HEK293 (cell line): ENCODE data around the gene TSPAN17.

ENCODE experiments used
- CTCF ChIA-PET: fragments of 350-600 bp; formaldehyde crosslinking; extraction: SDS; loops from one replicate; lab custom pipeline; 2021; ENCODE audit warnings: antibody characterized with exemption; lab: Yijun Ruan, JAX
- POLR2A ChIA-PET: fragments of 300-600 bp; formaldehyde crosslinking; extraction: SDS; loops from one replicate; lab custom pipeline; 2020; ENCODE audit warnings: antibody characterized with exemption, inconsistent platforms; lab: Yijun Ruan, JAX
- H3K27ac ChIP-seq: fragments of 200-500 bp; sonication (Bioruptor generic); 2 replicates; pipeline ENCODE4 v1.5.1; 2014; ENCODE audit warnings: low read depth, low read length, control low read depth, inconsistent platforms; ENCODE audit errors: extremely low read depth
- H3K36me3 ChIP-seq, 2 experiments: fragments of 200-500 bp in 1 of 2; sonication (Bioruptor generic) in 1 of 2; 1 replicate in 1 of 2; 2 replicates in 1 of 2; pipeline ENCODE4 v1.5.1; 2014 to 2017; ENCODE audit warnings: inconsistent platforms in 2 of 2, low read length in 2 of 2; ENCODE audit not compliant: control insufficient read depth in 2 of 2, insufficient read depth in 1 of 2
- H3K4me1 ChIP-seq: fragments of 200-500 bp; sonication (Bioruptor generic); 2 replicates; pipeline ENCODE4 v1.5.1; 2014; ENCODE audit warnings: mild to moderate bottlenecking, low read length, inconsistent platforms; ENCODE audit not compliant: control insufficient read depth, insufficient read depth
- H3K4me3 ChIP-seq: 2 replicates; pipeline ENCODE4 v1.5.1; 2011; ENCODE audit warnings: low read depth, mild to moderate bottlenecking, control low read depth, low read length, moderate library complexity
- H3K9me3 ChIP-seq: fragments of 200-500 bp; sonication (Bioruptor generic); 2 replicates; pipeline ENCODE4 v1.5.1; 2014; ENCODE audit warnings: low read depth, low read length, inconsistent platforms; ENCODE audit not compliant: control insufficient read depth, insufficient read depth
- BCL11A ChIP-seq: fragments of 450-650 bp; formaldehyde crosslinking; IDR thresholded peaks from 2 replicates; pipeline ENCODE4 v1.5.1; 2016; ENCODE audit warnings: low read depth, missing biosample characterization, missing genetic modification characterization
- GLIS1 ChIP-seq: fragments of 450-650 bp; formaldehyde crosslinking; IDR thresholded peaks from 2 replicates; pipeline ENCODE4 v1.5.1; 2016; ENCODE audit warnings: missing biosample characterization, missing genetic modification characterization
- GLIS2 ChIP-seq: fragments of 450-650 bp; formaldehyde crosslinking; IDR thresholded peaks from 2 replicates; pipeline ENCODE4 v1.5.1; 2016; ENCODE audit warnings: missing biosample characterization, missing genetic modification characterization
- KLF8 ChIP-seq: fragments of 450-650 bp; formaldehyde crosslinking; IDR thresholded peaks from 2 replicates; pipeline ENCODE4 v1.5.1; 2016; ENCODE audit warnings: missing biosample characterization, missing genetic modification characterization
- SETDB1 ChIP-seq: IDR thresholded peaks from one replicate; pipeline ENCODE4 v1.6.1; 2017; ENCODE audit warnings: mild to moderate bottlenecking, low read length, moderate library complexity, mixed read lengths; ENCODE audit not compliant: insufficient read length
- WT1 ChIP-seq: fragments of 450-650 bp; formaldehyde crosslinking; IDR thresholded peaks from 2 replicates; pipeline ENCODE4 v1.5.1; 2016; ENCODE audit warnings: missing biosample characterization, missing genetic modification characterization
- ZBTB1 ChIP-seq: fragments of 450-650 bp; formaldehyde crosslinking; IDR thresholded peaks from 2 replicates; pipeline ENCODE4 v1.5.1; 2016; ENCODE audit warnings: missing biosample characterization, missing genetic modification characterization
- ZBTB8A ChIP-seq: fragments of 450-650 bp; formaldehyde crosslinking; IDR thresholded peaks from 2 replicates; pipeline ENCODE4 v1.5.1; 2016; ENCODE audit warnings: missing biosample characterization, missing genetic modification characterization
- ZIC2 ChIP-seq: fragments of 450-650 bp; formaldehyde crosslinking; IDR thresholded peaks from 2 replicates; pipeline ENCODE4 v1.5.1; 2016; ENCODE audit warnings: missing biosample characterization, missing genetic modification characterization
- ZNF133 ChIP-seq: fragments of 450-650 bp; formaldehyde crosslinking; IDR thresholded peaks from 2 replicates; pipeline ENCODE4 v1.5.1; 2016; ENCODE audit warnings: missing biosample characterization, missing genetic modification characterization
- ZNF341 ChIP-seq: fragments of 450-650 bp; formaldehyde crosslinking; IDR thresholded peaks from 2 replicates; pipeline ENCODE4; 2016; ENCODE audit warnings: low read depth, missing biosample characterization, missing genetic modification characterization
- ZNF404 ChIP-seq: fragments of 450-650 bp; formaldehyde crosslinking; IDR thresholded peaks from 2 replicates; pipeline ENCODE4 v1.5.1; 2017; ENCODE audit warnings: missing biosample characterization, missing genetic modification characterization
- ZNF548 ChIP-seq: fragments of 450-650 bp; formaldehyde crosslinking; IDR thresholded peaks from 2 replicates; pipeline ENCODE4 v1.5.1; 2016; ENCODE audit warnings: missing biosample characterization, missing genetic modification characterization
- ZNF600 ChIP-seq: fragments of 450-650 bp; formaldehyde crosslinking; IDR thresholded peaks from 2 replicates; pipeline ENCODE4 v1.5.1; 2016; ENCODE audit warnings: missing biosample characterization, missing genetic modification characterization
- ZNF623 ChIP-seq: fragments of 450-650 bp; formaldehyde crosslinking; IDR thresholded peaks from 2 replicates; pipeline ENCODE4 v1.5.1; 2016; ENCODE audit warnings: missing biosample characterization, missing genetic modification characterization
- ZNF670 ChIP-seq: fragments of 450-650 bp; formaldehyde crosslinking; IDR thresholded peaks from 2 replicates; pipeline ENCODE4 v1.5.1; 2016; ENCODE audit warnings: missing biosample characterization, missing genetic modification characterization, low read depth
- ZSCAN30 ChIP-seq: fragments of 450-650 bp; IDR thresholded peaks from 2 replicates; pipeline ENCODE4 v1.5.1; 2018; ENCODE audit warnings: missing biosample characterization, mild to moderate bottlenecking, missing genetic modification characterization, moderate library complexity
- ZSCAN5A ChIP-seq: fragments of 450-650 bp; formaldehyde crosslinking; IDR thresholded peaks from 2 replicates; pipeline ENCODE4 v1.5.1; 2016; ENCODE audit warnings: missing biosample characterization, missing genetic modification characterization
- TF ChIP-seq, protein P1 (sequence below): IDR thresholded peaks from 2 replicates; pipeline ENCODE4 v1.6.1; 2011; ENCODE audit warnings: mild to moderate bottlenecking, low read depth, low read length, borderline replicate concordance

TSPAN17 gene

DNA sequence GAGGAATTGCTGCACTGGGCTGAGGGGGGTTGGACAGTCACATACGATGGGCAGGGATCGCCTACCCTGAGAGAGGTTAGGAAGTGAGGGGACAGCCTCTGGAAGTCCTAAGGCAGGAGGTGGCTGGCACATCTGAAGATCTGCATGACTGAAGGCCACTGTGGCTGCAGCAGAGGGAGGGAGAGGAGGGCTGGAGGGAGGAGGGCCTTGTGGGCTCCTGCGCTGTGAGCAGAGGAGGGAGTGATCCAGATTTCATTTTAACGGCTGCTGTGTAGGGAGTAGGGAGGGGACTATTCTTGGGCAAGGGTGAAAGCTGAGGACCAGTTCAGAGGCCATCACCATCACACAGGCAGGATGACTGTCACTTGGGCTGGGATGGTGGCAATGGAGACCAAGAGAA is 9.7 kb upstream of the TSPAN17 start:
- CTCF ChIA-PET: interaction anchor here (1.5 kb wide), 1 partner anchor 23 kb away, joined by 5 read pairs; no protein-coding TSS in a partner anchor
- no peaks in the 10 kb centered on the region for H3K4me1 ChIP-seq
- POLR2A ChIA-PET: no interaction called here
- no peak overlapping the region for H3K27ac ChIP-seq
- H3K9me3 ChIP-seq: no peaks in the 10 kb centered on the region
- TF ChIP-seq ZNF670 (tag by site-specific recombination) (no peak), ZNF404 (tag by site-specific recombination) (no peak), SETDB1 (no peak), ZBTB1 (tag by site-specific recombination) (no peak), ZNF341 (tag by site-specific recombination) (peak; percentile 51), WT1 (0 out of 2 replicates have a peak, but pooled peaks have one; percentile 28), ZBTB8A (tag by site-specific recombination) (no peak), KLF8 (no peak), ZSCAN5A (tag by site-specific recombination) (no peak)
- H3K4me3 ChIP-seq: no peak overlapping the region
- no peaks in the 10 kb centered on the region for H3K36me3 ChIP-seq

- no peaks in the 10 kb centered on the region for H3K9me3 ChIP-seq
- TF ChIP-seq ZNF133 (tag by site-specific recombination) (no peak), ZNF623 (tag by site-specific recombination) (peak; percentile 96)
- no peaks in the 10 kb centered on the region for H3K4me1 ChIP-seq
- H3K36me3 ChIP-seq: no peaks in the 10 kb centered on the region
- no peak overlapping the region for H3K4me3 ChIP-seq
- ChIA-PET CTCF (interaction anchor here (1.5 kb wide), 1 partner anchor 22 kb away, joined by 5 read pairs; no protein-coding TSS in a partner anchor), POLR2A (no interaction called here)
- no peak overlapping the region for H3K27ac ChIP-seq
These were observed 8.8 kb upstream of the TSPAN17 start for GRCh38 chr5:176638437-176638836.

DNA sequence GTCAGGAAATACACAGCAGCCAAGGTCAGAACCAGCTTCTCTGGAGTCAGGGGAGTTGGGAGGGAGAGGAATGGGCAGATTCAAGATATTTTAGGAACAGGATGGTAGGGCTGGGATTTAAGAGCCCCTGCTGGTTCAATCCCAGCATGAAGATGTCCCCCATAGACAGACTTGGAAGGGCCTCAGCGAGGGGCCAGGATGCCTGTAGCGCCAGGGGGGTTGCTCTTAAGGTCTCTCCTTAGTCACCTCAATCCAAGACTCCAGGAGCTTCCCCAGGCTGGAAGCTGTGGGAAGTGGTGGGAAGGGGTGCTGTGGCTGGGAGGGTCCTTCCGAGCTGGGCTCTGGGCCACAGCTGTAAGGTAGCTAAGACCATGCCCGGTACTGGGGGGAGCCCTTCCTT is 8.1 kb upstream of the TSPAN17 start:
- H3K4me1 ChIP-seq: no peaks in the 10 kb centered on the region
- no peak overlapping the region for H3K27ac ChIP-seq
- H3K9me3 ChIP-seq: no peaks in the 10 kb centered on the region
- TF ChIP-seq ZIC2 (tag by site-specific recombination): peak; percentile 69
- TF ChIP-seq ZSCAN30: no peak
- ChIA-PET POLR2A (no interaction called here), CTCF (interaction anchor here (1.5 kb wide), 1 partner anchor 21 kb away, joined by 5 read pairs; no protein-coding TSS in a partner anchor)
- H3K36me3 ChIP-seq: no peaks in the 10 kb centered on the region
- no peak overlapping the region for H3K4me3 ChIP-seq

- no peaks in the 10 kb centered on the region for H3K4me1 ChIP-seq
- CTCF ChIA-PET: interaction anchor here (0.7 kb wide), 2 partner anchors 66 to 1077 kb away, joined by 3 to 4 read pairs; no protein-coding TSS in a partner anchor
- H3K36me3 ChIP-seq: no peaks in the 10 kb centered on the region
- POLR2A ChIA-PET: no interaction called here
- no peak overlapping the region for H3K27ac ChIP-seq
- no peak for TF ChIP-seq ZNF548 (tag by site-specific recombination)
- peak; percentile 17; the same call in 1 of the 2 replicates for TF ChIP-seq GLIS1
- TF ChIP-seq BCL11A (tag by site-specific recombination): no peak
- TF ChIP-seq ZIC2 (tag by site-specific recombination): no peak
- H3K9me3 ChIP-seq: no peaks in the 10 kb centered on the region
- H3K4me3 ChIP-seq: no peak overlapping the region
These were observed 7.3 kb upstream of the TSPAN17 start for GRCh38 chr5:176639981-176640380.

DNA sequence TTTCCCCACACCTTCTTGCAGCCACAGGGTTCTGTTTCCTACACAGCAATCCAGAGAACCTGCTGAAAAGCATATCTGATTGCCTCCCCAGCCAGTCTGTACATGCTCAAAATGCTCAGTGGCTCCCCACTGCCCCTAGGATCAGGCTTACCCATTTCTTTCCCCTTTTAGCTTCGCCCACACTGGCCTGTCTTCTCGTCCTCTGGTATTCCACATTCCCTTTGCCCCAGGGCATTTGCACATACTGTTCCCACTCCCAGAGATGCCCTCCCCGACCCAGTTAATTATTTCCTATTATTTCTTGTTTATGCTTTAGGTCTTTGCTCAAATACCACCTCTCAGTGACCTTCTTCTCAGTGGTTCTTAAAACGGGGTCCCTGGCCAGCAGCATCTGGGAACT is 6.7 kb upstream of the TSPAN17 start:
- CTCF ChIA-PET: no interaction called here
- TF ChIP-seq ZNF600 (tag by site-specific recombination): no peak
- no peak for TF ChIP-seq SETDB1
- TF ChIP-seq ZBTB8A (tag by site-specific recombination): no peak
- TF ChIP-seq GLIS1: no peak
- TF ChIP-seq, protein P1, sequence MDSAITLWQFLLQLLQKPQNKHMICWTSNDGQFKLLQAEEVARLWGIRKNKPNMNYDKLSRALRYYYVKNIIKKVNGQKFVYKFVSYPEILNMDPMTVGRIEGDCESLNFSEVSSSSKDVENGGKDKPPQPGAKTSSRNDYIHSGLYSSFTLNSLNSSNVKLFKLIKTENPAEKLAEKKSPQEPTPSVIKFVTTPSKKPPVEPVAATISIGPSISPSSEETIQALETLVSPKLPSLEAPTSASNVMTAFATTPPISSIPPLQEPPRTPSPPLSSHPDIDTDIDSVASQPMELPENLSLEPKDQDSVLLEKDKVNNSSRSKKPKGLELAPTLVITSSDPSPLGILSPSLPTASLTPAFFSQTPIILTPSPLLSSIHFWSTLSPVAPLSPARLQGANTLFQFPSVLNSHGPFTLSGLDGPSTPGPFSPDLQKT: no peak
- peak; percentile 94 for TF ChIP-seq ZNF623 (tag by site-specific recombination)
- TF ChIP-seq GLIS2 (tag by site-specific recombination): no peak
- TF ChIP-seq, all 188 proteins: peak for 1
- POLR2A ChIA-PET: no interaction called here
- Histone ChIP-seq H3K9me3 (no peaks in the 10 kb centered on the region), H3K4me3 (no peak overlapping the region), H3K36me3 (no peaks in the 10 kb centered on the region), H3K27ac (no peak overlapping the region), H3K4me1 (no peaks in the 10 kb centered on the region)
